Measurements from ENCODE around the gene ARHGEF39. TPM values are rescaled to one million over a fixed set of nuclear protein-coding genes. Genes with fewer than 3 reads are reported as not detected.

Gene ARHGEF39
- total RNA-seq, 2 experiments from 2014 or later, result 17.2 to 18.7 TPM

GRCh38 chr9:35686222-35687203, 21.5 kb upstream of the ARHGEF39 start:
- no peaks in the 10 kb centered on the region for H3K9me3 Mint-ChIP-seq
- peaks cover 16% of the 10 kb centered on the region for H3K4me1 Mint-ChIP-seq
- no peak overlapping the region for H3K4me3 Mint-ChIP-seq
- no peaks in the 10 kb centered on the region for H3K36me3 Mint-ChIP-seq
- H3K27ac Mint-ChIP-seq, result no peak overlapping the region
- no peaks in the 10 kb centered on the region for H3K27me3 Mint-ChIP-seq
- no peak for DNase-seq

DNA sequence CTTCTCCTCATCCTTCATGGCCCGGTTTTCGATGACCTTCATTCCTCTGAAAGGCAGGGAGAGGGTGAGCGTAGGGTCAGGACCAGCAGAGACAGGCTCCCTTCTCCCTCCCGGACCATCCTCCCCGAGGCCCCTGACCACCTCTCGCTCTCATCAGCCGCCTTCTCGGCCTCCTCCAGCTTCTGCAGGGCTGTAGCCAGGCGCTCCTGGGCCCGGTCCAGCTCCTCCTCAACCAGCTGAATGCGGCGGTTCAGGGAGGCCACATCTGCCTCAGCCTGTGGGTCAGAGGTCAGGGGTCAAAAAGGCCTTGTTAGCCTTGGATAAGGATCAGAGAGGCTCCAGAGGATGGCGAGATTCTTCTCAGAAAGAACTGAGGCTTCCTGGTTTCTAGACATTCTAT, 20.5 kb upstream of the ARHGEF39 start:
- no peaks in the 10 kb centered on the region for H3K27me3 Mint-ChIP-seq
- no peak overlapping the region for H3K4me3 Mint-ChIP-seq
- no peaks in the 10 kb centered on the region for H3K9me3 Mint-ChIP-seq
- H3K27ac Mint-ChIP-seq, result no peak overlapping the region
- H3K36me3 Mint-ChIP-seq, result no peaks in the 10 kb centered on the region
- H3K4me1 Mint-ChIP-seq, result peaks cover 13% of the 10 kb centered on the region
- DNase-seq, result no peak

GRCh38 chr9:35684921-35685320, 19.9 kb upstream of the ARHGEF39 start:
- Mint-ChIP-seq H3K4me1 (peaks cover 13% of the 10 kb centered on the region), H3K27me3 (no peaks in the 10 kb centered on the region), H3K9me3 (no peaks in the 10 kb centered on the region), H3K36me3 (no peaks in the 10 kb centered on the region), H3K27ac (no peak overlapping the region), H3K4me3 (no peak overlapping the region)
- no peak for DNase-seq

GRCh38 chr9:35683323-35683722, 18.3 kb upstream of the ARHGEF39 start:
- Mint-ChIP-seq H3K27me3 (no peaks in the 10 kb centered on the region), H3K9me3 (no peaks in the 10 kb centered on the region), H3K4me1 (peaks cover 3% of the 10 kb centered on the region), H3K27ac (no peak overlapping the region), H3K36me3 (no peaks in the 10 kb centered on the region), H3K4me3 (no peak overlapping the region)
- DNase-seq, result no peak

DNA sequence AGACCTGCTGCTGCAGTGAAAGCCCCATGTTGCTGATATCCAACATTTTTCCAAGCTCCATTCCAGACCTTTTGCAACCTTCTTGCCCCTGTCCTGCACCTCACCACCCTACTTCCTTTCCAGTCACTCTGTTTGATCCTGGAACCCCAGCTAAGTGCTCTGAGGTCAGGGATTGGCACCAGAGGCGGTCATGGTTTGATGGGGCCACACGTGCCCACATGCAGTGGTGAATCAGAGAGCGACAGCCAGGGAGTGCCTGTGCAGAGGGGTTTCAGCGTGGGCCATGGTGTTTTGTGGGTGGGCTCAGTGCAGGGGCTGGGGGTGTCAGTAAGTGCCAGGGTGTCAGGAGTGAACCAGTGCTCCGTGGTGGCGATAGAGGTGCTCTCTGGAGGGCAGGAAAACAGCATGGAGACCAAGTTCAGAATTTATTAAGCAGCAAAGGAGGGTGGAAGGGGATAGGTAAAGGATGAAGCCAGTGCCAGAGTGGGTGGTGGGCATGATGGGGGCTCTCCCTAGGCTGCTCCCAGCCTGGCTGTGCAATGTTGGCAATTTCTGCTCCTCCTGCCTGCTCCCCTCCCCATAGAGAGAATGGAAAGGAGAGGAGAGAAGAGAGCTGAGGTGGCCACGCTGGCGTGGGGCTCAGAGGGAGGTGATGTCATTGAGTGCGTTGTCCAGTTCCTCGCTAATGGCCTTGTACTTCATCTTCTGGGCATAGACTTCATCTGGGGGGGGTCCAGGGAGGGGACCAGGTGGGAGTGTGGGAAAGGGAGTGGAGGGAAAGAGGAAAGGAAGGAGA, 17.7 kb upstream of the ARHGEF39 start:
- Mint-ChIP-seq H3K9me3 (no peaks in the 10 kb centered on the region), H3K27me3 (no peaks in the 10 kb centered on the region), H3K27ac (no peak overlapping the region), H3K36me3 (no peaks in the 10 kb centered on the region), H3K4me1 (no peaks in the 10 kb centered on the region), H3K4me3 (no peak overlapping the region)
- no peak for DNase-seq

DNA sequence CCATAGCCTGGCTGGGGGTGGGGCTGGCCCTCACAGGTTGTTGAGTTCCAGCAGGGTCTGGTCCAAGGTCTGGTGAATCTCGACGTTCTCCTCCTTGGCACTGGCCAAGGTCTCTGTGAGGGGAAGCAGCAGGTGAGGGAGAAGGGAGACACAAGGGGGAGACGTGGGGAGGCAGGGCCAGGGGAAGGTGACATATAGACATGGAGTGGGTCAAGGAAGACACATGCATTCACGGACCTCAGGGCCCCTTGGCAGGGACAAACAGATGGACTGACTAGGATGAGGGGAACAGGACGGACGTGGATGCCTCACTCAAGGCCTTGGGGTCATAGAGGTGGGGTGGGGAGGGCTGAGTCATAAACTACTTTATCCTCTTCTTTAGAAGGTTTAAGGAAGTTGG, 17.1 kb upstream of the ARHGEF39 start:
- Mint-ChIP-seq H3K27ac (no peak overlapping the region), H3K9me3 (no peaks in the 10 kb centered on the region), H3K4me3 (no peak overlapping the region), H3K36me3 (no peaks in the 10 kb centered on the region), H3K27me3 (no peaks in the 10 kb centered on the region), H3K4me1 (no peaks in the 10 kb centered on the region)
- DNase-seq, result no peak

GRCh38 chr9:35681341-35682002, 16.5 kb upstream of the ARHGEF39 start:
- Mint-ChIP-seq H3K27me3 (peaks cover under 1% of the 10 kb centered on the region), H3K9me3 (no peaks in the 10 kb centered on the region), H3K36me3 (no peaks in the 10 kb centered on the region), H3K27ac (no peak overlapping the region), H3K4me3 (no peak overlapping the region), H3K4me1 (peaks cover under 1% of the 10 kb centered on the region)
- no peak for DNase-seq

GRCh38 chr9:35680331-35681105, 15.5 kb upstream of the ARHGEF39 start:
- no peak overlapping the region for H3K4me3 Mint-ChIP-seq
- no peak for DNase-seq
- H3K27me3 Mint-ChIP-seq, result peaks cover 3% of the 10 kb centered on the region
- no peaks in the 10 kb centered on the region for H3K36me3 Mint-ChIP-seq
- H3K4me1 Mint-ChIP-seq, result peaks cover 6% of the 10 kb centered on the region
- H3K27ac Mint-ChIP-seq, result no peak overlapping the region
- no peaks in the 10 kb centered on the region for H3K9me3 Mint-ChIP-seq

DNA sequence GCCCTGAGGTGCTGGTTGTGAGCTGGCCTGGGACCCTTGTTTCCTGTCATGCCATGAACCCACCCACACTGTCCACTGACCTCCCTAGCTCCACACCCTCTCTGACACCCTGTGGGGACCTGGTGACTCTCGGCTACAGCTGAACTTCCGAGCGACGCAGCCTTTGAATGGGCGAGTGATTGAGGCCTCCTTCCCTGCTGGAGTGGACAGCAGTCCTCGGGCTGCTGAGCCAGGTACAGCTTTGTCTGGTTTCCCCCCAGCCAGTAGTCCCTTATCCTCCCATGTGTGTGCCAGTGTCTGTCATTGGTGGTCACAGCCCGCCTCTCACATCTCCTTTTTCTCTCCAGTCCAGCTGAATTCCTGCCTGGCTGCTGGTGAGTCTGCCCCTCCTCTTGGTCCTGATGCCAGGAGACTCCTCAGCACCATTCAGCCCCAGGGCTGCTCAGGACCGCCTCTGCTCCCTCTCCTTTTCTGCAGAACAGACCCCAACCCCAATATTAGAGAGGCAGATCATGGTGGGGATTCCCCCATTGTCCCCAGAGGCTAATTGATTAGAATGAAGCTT, 14.9 kb upstream of the ARHGEF39 start:
- no peak for DNase-seq
- peaks cover 9% of the 10 kb centered on the region for H3K4me1 Mint-ChIP-seq
- no peak overlapping the region for H3K27ac Mint-ChIP-seq
- no peaks in the 10 kb centered on the region for H3K36me3 Mint-ChIP-seq
- H3K27me3 Mint-ChIP-seq, result peaks cover 3% of the 10 kb centered on the region
- no peaks in the 10 kb centered on the region for H3K9me3 Mint-ChIP-seq
- no peak overlapping the region for H3K4me3 Mint-ChIP-seq

GRCh38 chr9:35679091-35679490, 14.1 kb upstream of the ARHGEF39 start:
- Mint-ChIP-seq H3K36me3 (no peaks in the 10 kb centered on the region), H3K4me1 (peaks cover 12% of the 10 kb centered on the region), H3K9me3 (no peaks in the 10 kb centered on the region), H3K27me3 (peaks cover 9% of the 10 kb centered on the region), H3K4me3 (no peak overlapping the region), H3K27ac (no peak overlapping the region)
- DNase-seq, result no peak

GRCh38 chr9:35675732-35676392, 10.9 kb upstream of the ARHGEF39 start:
- Mint-ChIP-seq H3K4me3 (peak overlapping the region; percentile 66), H3K36me3 (no peaks in the 10 kb centered on the region), H3K4me1 (peaks cover 12% of the 10 kb centered on the region), H3K9me3 (no peaks in the 10 kb centered on the region), H3K27me3 (peaks cover 9% of the 10 kb centered on the region), H3K27ac (no peak overlapping the region)
- peak; percentile 65 for DNase-seq

DNA sequence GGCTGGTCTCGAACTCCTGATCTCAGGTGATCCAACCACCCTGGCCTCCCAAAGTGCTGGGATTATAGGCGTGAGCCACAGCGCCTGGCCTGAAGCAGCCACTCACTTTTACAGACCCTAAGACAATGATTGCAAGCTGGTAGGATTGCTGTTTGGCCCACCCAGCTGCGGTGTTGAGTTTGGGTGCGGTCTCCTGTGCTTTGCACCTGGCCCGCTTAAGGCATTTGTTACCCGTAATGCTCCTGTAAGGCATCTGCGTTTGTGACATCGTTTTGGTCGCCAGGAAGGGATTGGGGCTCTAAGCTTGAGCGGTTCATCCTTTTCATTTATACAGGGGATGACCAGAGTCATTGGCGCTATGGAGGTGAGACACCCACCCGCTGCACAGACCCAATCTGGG, 10.2 kb upstream of the ARHGEF39 start:
- H3K27ac Mint-ChIP-seq, result no peak overlapping the region
- H3K9me3 Mint-ChIP-seq, result no peaks in the 10 kb centered on the region
- DNase-seq, result no peak
- no peaks in the 10 kb centered on the region for H3K36me3 Mint-ChIP-seq
- peak overlapping the region; percentile 66 for H3K4me3 Mint-ChIP-seq
- H3K4me1 Mint-ChIP-seq, result peaks cover 12% of the 10 kb centered on the region
- peaks cover 9% of the 10 kb centered on the region for H3K27me3 Mint-ChIP-seq

DNA sequence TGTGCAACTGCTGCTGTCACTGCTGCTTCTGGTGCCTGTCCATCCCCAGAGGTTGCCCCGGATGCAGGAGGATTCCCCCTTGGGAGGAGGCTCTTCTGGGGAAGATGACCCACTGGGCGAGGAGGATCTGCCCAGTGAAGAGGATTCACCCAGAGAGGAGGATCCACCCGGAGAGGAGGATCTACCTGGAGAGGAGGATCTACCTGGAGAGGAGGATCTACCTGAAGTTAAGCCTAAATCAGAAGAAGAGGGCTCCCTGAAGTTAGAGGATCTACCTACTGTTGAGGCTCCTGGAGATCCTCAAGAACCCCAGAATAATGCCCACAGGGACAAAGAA, 9.0 kb upstream of the ARHGEF39 start:
- Mint-ChIP-seq H3K27me3 (peaks cover 9% of the 10 kb centered on the region), H3K4me3 (no peak overlapping the region), H3K9me3 (no peaks in the 10 kb centered on the region), H3K4me1 (peaks cover 12% of the 10 kb centered on the region), H3K27ac (no peak overlapping the region), H3K36me3 (no peaks in the 10 kb centered on the region)
- DNase-seq, result no peak
